Psoas muscle (tissue), 8 donors: Measurements from ENCODE around the gene RGL3. TPM values are rescaled to one million over a fixed set of nuclear protein-coding genes. Genes with fewer than 3 reads are reported as not detected.
"Not testable (repeated sequence)": the region's sequence is repeated elsewhere in the genome, so short reads cannot be mapped to it uniquely, and the experiment has no call there.

Source experiments
- ATAC-seq, 4 donors: fragments of 200-7000 bp; cut with Tn5 transposase; one replicate each; pipeline ENCODE4 v1.9.1; 2020; ENCODE audit warnings: moderate library complexity in 3 of 4, mild to moderate bottlenecking in 2 of 4
- DNase-seq, 2 donors: peaks; one replicate each; pipeline ENCODE4 v3.0.0-alpha.2; 2020
- H3K27ac ChIP-seq: fragments of 200-600 bp; one replicate; pipeline ENCODE4 v1.8.0; 2022
- H3K27me3 ChIP-seq, 3 donors: fragments of 200-600 bp in 1 of 3; one replicate each; pipeline versions ENCODE4 v1.6.1 to v1.8.0; 2013 to 2022; ENCODE audit warnings: low read length in 2 of 3, mild to moderate bottlenecking in 2 of 3, moderate library complexity in 1 of 3; ENCODE audit not compliant: insufficient read depth in 3 of 3
- H3K36me3 ChIP-seq, 2 donors: fragments of 200-600 bp in 1 of 2; one replicate each; pipeline versions ENCODE4 v1.6.1 to v1.8.0; 2013 to 2022; ENCODE audit warnings: low read depth in 1 of 2, mild to moderate bottlenecking in 1 of 2, moderate library complexity in 1 of 2; ENCODE audit not compliant: insufficient read depth in 1 of 2
- H3K4me1 ChIP-seq: fragments of 200-600 bp; one replicate; pipeline ENCODE4 v1.8.0; 2022
- H3K4me3 ChIP-seq: fragments of 200-600 bp; one replicate; pipeline ENCODE4 v1.8.0; 2022; ENCODE audit warnings: mild to moderate bottlenecking
- H3K9me3 ChIP-seq: fragments of 200-600 bp; one replicate; pipeline ENCODE4 v1.8.0; 2022
- WGBS, 3 donors: extraction: QIAGEN DNeasy Blood & Tissue Kit; methylation state at CpG; one replicate each; pipeline versions ENCODE4 v1.1.6 to v1.1.7; 2013; 5-methylcytosine and 5-hydroxymethylcytosine counted together
- intact Hi-C, 2 donors: fragments of 100-400 bp; cut with DNase I; formaldehyde crosslinking; loops; one replicate each; pipeline versions ENCODE4 v1.11.0 to v1.14.2; 2022
- long read RNA-seq, 2 donors: library from polyadenylated mRNA; unstranded; transcript quantifications; one replicate each; pipeline ENCODE4 v2.0.0, GENCODE V29; 2021
- polyA plus RNA-seq, 3 donors: library from polyadenylated mRNA; stranded (reverse); fragments of 200-250 nt; gene quantifications; one replicate each; pipeline ENCODE4 v1.2.3, GENCODE V29; 2013
- total RNA-seq, 4 donors: library from RNA; stranded (reverse); fragmentation: NEBNext Ultra II Directional in 2 of 4; extraction: Animal tissue kit (Norgen Biotek cat#: 25700) in 2 of 4; gene quantifications; one replicate each; pipeline versions ENCODE4 v1.2.1 to v1.2.4, GENCODE V29; 2021 to 2023
- TF ChIP-seq, protein P1 (sequence below): fragments of 200-600 bp; IDR thresholded peaks from one replicate; pipeline ENCODE4 v1.8.0; 2022; ENCODE audit warnings: antibody characterized with exemption
- donor health status: healthy with polysubstance abuse.
- donor health status: DM: no; HTN: no; CAD: no; lungs with moderate emphysema.
- donor health status: Bipolar disorder and iron deficiency.
- donor health status: healthy.
- donor health status: DM: yes; HTN: yes; CAD: no.
- donor health status: DM: no; HTN: no; CAD: no.
- donor health status: DM: no; HTN: no; CAD: no.
- donor health status: DM: yes; HTN: yes; CAD: no.

Gene RGL3, protein sequence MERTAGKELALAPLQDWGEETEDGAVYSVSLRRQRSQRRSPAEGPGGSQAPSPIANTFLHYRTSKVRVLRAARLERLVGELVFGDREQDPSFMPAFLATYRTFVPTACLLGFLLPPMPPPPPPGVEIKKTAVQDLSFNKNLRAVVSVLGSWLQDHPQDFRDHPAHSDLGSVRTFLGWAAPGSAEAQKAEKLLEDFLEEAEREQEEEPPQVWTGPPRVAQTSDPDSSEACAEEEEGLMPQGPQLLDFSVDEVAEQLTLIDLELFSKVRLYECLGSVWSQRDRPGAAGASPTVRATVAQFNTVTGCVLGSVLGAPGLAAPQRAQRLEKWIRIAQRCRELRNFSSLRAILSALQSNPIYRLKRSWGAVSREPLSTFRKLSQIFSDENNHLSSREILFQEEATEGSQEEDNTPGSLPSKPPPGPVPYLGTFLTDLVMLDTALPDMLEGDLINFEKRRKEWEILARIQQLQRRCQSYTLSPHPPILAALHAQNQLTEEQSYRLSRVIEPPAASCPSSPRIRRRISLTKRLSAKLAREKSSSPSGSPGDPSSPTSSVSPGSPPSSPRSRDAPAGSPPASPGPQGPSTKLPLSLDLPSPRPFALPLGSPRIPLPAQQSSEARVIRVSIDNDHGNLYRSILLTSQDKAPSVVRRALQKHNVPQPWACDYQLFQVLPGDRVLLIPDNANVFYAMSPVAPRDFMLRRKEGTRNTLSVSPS
- total RNA-seq = 1 to 10 TPM; 1.6 to 6.4 (median 3.0) TPM
- 1 to 10 TPM; 1.2 to 2.4 (median 2.2) TPM for polyA plus RNA-seq
- long read RNA-seq, donor 1 = 0 reads
- long read RNA-seq, donor 2 = 0 reads

DNA sequence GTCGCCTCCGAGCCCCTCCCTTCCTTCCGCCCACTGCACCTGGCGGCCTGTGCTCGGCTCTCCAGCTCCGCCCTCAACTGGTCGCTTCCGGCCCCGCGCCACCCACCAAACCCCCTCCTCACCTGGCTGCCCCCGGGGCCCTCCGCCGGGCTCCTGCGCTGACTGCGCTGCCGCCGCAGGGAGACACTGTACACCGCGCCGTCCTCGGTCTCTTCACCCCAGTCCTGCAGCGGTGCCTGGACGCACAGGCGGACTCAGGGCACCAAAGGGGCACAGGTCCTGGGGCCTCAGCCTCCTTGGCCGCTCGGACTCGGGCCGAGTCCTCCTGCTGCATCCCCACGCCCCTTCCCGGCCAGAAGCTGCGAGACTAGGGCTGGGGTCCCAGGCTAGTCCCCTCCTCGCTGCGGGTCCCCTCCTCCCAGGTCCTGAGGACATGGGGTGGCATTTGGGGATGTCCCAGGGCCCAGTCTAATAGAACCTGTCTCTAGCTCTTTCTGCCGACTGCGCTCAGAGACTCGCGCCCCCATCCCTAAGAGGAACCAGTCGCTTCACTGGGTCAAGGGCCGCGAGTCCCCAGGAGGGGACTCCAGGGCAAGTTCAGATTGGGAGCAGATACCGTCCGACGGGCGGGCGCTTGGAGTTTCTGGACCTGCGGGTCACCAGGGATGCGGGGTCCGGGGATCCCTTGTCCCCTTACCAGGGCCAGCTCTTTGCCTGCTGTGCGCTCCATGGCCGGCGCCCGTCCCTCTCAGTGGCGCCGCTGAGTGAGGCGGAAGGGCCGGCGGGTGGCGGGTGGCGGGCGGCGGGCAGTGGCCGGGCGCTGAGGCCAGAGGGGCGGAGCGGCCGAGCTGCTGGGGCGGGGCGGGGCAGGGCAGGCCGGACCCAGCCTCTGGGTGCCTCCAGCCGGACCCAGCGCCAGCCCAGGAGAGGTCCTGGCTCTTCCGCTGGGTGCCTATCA, at the start of gene RGL3:
RGL3 (minus strand) TSS at position 766 of the 958 bp plus-strand sequence; CDS start at position 730, 36 bp downstream.
- Histone ChIP-seq H3K27ac (peak within 1 kb of the TSS; percentile 53), H3K4me1 (no peaks in the 10 kb centered on the region), H3K27me3 (peaks cover 0 to 73% (median 28%) of the 10 kb centered on the region in 3 donors), H3K9me3 (no peaks in the 10 kb centered on the region), H3K4me3 (peak within 1 kb of the TSS; percentile 60), H3K36me3 (no peaks in the 10 kb centered on the region)
- peak; percentile 63 to 69 for DNase-seq
- 1 to 3% (median 2%) methylated on average over 60 to 72 of the region's 72 CpGs for WGBS, 3 donors
- ATAC-seq = peak in 3 of 4 donors; percentile 19 to 35 (median 30)
- intact Hi-C loops = no loop called here
- TF ChIP-seq, protein P1, sequence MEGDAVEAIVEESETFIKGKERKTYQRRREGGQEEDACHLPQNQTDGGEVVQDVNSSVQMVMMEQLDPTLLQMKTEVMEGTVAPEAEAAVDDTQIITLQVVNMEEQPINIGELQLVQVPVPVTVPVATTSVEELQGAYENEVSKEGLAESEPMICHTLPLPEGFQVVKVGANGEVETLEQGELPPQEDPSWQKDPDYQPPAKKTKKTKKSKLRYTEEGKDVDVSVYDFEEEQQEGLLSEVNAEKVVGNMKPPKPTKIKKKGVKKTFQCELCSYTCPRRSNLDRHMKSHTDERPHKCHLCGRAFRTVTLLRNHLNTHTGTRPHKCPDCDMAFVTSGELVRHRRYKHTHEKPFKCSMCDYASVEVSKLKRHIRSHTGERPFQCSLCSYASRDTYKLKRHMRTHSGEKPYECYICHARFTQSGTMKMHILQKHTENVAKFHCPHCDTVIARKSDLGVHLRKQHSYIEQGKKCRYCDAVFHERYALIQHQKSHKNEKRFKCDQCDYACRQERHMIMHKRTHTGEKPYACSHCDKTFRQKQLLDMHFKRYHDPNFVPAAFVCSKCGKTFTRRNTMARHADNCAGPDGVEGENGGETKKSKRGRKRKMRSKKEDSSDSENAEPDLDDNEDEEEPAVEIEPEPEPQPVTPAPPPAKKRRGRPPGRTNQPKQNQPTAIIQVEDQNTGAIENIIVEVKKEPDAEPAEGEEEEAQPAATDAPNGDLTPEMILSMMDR = no peak

DNA sequence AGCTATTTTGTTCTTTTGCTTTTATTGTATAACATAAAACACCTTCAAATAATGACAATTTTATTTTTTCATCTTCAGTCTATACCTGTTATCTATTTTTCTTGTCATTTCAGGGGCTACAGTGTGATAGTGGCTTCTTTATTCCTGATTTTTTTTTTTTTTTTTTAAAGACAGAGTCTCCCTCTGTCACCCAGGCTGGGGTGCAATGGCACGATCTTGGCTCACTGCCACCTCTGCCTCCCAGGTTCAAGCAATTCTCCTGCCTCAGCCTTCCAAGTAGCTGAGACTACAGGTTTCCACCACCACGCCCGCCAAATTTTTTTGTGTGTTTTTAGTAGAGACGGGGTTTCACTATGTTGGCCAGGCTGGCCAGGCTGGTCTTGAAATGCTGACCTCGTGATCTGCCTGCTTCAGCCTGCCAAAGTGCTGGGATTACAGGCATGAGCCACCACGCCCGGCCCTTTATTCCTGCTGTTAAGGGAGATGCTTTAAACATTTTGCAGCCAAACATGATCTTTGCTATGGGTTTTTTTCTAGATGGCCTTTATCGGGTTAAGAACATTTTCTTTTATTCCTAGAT, 49.2 kb upstream of the RGL3 start:
- H3K4me3 ChIP-seq, DNase-seq, H3K4me1 ChIP-seq, H3K9me3 ChIP-seq, H3K36me3 ChIP-seq, intact Hi-C loops, ATAC-seq, H3K27ac ChIP-seq: not testable (repeated sequence)
- H3K27me3 ChIP-seq = peaks cover 0 to 10% (median 0%) of the 10 kb centered on the region in 3 donors
- 34 to 49% (median 44%) methylated on average over 8 of the region's 8 CpGs for WGBS, 3 donors

DNA sequence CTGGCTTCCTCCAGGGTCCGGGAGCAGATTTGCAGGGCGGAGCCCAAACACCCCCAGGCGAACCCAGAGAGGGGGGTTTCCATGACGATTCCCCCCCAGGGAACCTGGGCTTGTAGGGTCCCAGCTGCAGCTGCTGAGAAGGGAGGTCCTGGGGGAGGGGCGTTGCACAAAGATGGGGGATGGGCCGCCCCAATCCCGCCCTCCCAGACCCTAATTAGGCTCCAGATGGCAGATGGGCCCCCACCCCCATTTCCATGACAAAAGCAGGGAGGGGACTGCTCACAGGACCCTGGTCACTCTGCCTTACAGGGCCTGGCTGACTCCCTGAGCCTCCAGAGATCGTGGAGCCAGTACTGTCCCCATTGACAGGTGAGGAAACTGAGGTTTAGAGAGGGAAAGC, 46.5 kb upstream of the RGL3 start:
- TF ChIP-seq, protein P1 = no peak
- Histone ChIP-seq H3K4me3 (no peak overlapping the region), H3K36me3 (no peaks in the 10 kb centered on the region), H3K9me3 (no peaks in the 10 kb centered on the region), H3K27ac (no peak overlapping the region), H3K4me1 (no peaks in the 10 kb centered on the region), H3K27me3 (peaks cover 0 to 1% (median 0%) of the 10 kb centered on the region in 3 donors)
- WGBS, 3 donors = 13 to 17% (median 14%) methylated on average over 8 of the region's 8 CpGs
- no peak for DNase-seq
- ATAC-seq = no peak
- intact Hi-C loops = no loop called here

DNA sequence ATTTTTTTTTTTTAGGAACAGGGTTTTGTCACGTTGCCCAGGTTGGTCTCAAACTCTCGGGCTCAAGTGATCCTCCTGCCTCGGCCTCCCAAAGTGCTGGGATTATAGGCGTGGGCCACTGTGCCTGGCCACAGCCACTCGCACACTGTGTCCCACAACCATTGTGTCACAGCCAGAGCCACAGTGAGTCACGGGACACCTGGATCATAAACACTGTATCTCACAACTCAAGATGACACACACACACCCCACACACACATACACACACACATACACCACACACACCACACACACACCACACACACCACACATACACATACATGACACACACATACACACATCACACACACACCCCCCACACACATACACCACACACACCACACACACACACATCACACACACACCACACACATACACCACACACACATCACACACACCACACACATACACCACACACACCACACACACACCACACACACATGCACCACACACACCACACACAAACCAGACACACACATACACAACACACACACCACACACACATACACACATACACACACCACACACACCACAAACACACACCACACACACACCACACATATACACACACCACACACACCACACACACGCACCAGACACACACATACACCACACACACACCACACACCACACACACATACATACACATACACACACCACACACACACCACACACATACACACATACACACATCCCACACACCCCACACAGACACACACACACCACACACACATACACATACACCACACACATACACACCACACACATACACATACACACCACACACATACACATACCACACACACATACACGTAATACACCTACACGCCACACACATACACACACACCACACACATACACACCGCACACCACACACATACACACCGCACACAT, 45.5 kb upstream of the RGL3 start:
- TF ChIP-seq, protein P1 = no peak
- no peak for ATAC-seq

More for the DNA sequence above, 45.5 kb upstream of the RGL3 start:
- WGBS, 3 donors = 73 to 79% (median 79%) methylated on average over 11 of the region's 11 CpGs
- Histone ChIP-seq H3K36me3 (no peaks in the 10 kb centered on the region), H3K27ac (no peak overlapping the region), H3K9me3 (no peaks in the 10 kb centered on the region), H3K4me1 (no peaks in the 10 kb centered on the region), H3K27me3 (peaks cover 0 to 11% (median 3%) of the 10 kb centered on the region in 3 donors), H3K4me3 (no peak overlapping the region)
- intact Hi-C loops = no loop called here
- DNase-seq = no peak
